GM19455 (cell line): Measurements from ENCODE around the gene NSA2.
"Not testable (repeated sequence)": the region's sequence is repeated elsewhere in the genome, so short reads cannot be mapped to it uniquely, and the experiment has no call there.

Experiments used
- ATAC-seq: cut with Tn5 transposase; IDR thresholded peaks from one replicate; pipeline ENCODE4 v1.9.1; 2021; ENCODE audit not compliant: unreplicated experiment

The NSA2 gene

DNA sequence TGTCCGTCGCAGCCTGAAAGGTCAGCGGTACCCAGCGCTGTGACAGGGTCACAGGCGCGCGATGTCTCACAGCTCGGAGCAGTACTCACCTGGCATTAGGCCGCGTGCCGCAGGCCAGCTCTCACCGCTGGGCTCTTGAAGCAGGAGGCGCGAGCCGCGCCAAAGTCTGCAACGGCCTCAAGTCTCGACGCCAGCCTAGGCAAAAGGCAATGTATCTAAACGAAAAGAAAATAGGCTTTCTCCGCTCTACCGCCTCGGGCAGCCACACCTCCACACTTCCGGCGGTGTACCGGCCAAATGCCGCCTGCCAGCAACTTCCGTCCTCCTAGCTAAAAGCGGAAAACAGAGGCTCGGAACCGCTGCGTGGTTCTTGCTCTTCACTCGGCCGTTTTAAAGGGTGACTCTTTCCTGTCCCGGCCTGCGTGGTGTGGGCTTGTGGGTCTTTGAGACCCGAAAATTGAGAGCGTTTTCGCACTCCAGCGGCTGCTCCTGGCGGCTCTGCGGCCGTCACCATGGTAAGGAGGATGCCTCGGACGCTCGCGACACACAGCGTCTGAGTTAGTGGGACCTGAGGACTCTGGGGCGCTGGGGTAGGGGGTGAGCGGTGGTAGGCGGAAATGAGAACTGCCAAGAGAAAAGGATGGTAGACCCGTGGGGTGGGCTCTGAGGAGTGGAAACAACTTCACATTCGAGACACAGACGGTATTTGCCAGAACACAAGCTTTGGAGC, at the start of gene NSA2, which contains the start of gene GFM2:
NSA2 (plus strand) TSS at position 401 of the 730 bp plus-strand sequence; CDS start at position 513, 112 bp downstream.
GFM2 (minus strand) TSS at position 269 of the 730 bp plus-strand sequence. CDS start 3,375 bp downstream, outside the sequence.
- ATAC-seq, result peak; percentile 87

DNA sequence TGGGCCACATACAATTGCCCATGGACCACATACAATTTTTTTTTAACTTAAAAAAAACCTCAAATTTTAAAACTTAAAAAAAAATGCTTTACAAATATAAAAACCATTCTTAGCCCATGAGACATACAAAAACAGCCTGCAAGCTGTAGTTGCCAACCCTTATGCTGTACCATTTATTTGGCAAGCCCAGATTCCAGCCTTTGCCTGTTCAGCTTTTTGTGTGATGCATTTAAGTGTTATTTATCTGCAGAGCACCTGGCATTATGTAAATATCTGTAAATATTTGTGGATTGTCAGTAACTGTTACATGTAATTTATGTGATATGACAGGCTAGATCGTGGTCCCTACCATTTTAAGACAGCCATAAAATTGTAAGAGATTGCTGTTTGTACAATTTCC, 49.5 kb upstream of the NSA2 start:
- ATAC-seq, result no peak

DNA sequence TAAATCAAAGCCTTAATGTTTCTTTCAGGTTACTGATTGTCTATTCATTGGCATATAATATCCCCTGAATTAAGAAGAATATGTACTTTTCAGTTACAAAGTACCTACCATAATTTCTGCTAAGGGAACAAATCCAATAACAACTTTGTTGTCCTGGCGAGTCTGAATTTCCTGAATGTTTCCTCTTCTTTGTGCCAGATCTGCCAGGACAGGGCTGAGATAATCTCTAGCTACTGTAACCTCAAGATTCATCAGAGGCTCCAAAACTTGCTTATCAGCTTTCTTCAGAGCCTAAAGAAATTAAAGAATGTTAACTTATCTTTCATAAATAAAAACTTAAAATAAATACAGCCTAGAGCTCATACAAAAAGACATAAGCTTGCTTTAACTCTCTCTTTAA, 44.8 kb upstream of the NSA2 start:
- ATAC-seq, result no peak

DNA sequence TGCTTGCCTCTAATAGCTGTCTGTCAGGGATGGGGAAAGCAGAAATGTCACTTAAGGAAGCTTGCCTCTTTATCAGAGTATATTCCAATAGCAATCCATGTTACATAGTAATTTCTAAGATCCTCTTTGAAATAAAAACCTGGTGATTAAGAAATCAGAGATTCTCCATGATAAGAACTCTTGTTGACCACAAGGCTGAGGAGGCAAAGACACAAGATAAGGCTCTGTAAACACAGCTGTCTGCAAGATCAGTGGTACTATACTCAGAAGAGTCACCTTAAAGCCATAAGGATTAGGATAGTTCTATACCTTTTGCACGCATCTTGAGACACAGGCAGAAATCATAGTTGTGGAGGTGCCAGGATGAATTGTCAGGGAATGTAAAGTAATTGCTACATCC, 41.7 kb upstream of the NSA2 start:
- no peak for ATAC-seq

DNA sequence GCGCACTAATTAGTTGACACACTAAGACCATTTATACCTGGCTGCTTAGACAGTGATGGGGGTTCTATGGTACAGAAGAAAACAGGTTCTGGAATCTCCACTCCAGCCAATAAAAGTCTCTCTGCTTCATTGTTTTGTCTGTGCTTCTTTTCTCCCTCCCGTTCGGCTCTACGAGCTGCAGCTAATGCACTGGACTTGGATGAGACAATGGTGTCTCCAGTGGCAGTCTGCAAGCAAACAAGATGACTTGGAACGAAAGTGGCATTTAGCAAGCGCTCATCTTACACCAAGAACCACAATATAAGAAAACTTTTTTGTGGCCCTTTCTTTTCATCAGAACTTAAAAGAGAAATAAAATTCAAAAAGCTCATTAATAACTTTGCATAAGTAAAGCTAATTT, 30.3 kb upstream of the NSA2 start:
- no peak for ATAC-seq

DNA sequence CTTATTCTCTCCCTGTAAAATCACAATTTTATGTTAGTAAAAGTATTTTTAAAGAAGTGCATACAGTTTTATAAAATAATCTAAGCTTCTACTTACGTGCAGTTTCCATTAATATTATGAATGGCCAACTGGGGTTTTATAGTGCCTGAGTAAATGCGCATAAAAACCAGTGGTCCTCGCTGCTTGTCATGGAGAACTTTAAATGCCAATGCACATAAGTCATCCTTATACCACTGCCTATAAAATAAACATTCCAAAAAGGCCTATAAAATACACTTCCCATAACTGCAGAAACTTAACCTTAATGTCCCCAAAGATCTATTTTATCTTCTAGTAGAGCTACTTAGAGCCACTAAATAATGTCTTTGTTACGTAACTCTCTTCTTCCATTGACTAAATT, 28.6 kb upstream of the NSA2 start:
- no peak for ATAC-seq

DNA sequence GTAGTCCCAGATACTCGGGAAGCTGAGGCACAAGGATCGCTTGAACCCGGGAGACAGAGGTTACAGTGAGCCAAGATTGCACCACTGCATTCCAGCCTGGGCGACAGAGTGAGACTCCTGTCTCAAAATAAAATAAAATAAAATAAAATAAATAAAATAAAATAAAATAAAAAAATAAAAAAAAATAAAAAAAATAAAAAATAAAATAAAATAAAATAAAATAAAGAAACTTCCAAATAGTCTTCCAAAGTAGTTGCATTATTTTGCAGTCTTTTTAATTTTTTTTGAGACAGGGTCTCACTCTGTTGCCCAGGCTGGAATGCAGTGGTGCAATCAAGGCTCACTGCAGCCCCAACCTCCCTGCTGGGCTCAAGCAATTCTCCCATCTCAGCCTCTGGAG, 18.3 kb upstream of the NSA2 start:
- ATAC-seq, result not testable (repeated sequence)

DNA sequence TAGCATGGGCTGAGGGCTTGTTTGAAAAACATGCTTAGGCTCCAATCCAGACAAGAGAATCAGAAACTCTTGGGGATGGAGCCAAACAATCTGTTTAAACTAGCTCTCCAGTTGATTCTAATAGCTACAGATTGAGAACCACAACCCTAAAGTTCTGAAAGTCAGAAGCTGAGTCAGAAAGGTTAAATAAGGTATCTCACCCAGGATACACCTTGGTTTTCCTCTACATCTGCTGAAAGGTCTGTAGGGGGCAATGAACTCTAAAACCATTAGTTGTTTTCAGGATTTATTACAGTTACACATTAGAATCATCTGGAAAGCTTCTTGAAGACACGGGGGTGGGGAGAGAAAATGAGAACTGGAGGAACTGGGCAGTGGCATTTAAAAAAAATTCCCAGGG, 5.8 kb upstream of the NSA2 start:
- ATAC-seq, result no peak

DNA sequence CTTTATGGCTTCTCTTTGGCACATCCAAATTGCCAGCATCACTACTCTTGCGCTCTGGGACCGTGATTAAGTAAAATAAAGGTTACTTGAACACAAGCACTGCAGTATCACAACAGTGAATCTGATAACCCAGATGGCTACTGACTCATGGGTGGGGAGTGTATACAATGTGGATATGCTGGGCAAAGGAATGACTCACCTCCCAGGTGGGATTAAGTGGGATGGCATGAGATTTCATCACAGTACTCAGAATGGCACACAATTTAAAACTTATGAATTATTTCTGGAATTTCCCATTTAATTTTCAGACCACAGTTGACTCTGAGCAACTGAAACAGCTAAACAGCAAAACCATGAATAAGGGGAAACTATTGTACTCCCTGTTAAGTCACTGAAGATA, 4.5 kb upstream of the NSA2 start:
- ATAC-seq, result no peak

DNA sequence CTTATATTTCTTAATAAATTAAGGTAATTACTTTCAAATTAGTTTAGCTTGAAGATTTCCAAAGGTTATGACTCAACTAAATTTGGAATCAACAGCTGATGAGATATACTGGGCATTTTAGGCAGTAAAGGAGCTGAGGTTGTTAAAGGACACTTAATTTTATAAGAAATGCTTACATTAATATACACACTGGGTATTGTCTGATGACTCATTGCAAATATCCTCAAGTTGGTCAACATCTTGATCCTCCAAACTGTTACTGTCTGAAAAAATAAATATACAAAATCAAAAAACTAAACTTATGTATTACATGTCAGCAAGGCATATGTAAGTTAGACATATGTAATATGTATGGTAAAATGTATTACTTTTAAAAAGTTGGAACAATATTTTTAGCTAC, 3.5 kb upstream of the NSA2 start:
- no peak for ATAC-seq

DNA sequence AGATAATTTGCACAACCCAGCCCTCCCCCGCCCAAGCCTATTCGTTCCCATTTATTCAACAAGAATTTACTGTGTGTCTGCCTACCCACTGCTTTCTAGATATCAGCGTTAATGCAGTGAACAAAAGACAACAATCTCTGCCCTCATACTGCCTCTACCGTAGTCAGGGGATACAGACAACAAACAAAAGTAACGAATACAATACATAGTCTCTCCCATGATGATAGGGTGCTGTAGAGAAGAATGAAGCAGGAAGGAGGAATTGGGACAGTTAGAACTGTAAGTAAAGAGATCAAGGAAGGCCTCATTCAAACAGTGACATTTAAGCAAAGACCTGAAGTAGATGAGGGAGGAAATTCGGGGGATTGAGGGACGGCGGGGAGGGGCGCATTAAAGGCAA, 1.8 kb upstream of the NSA2 start:
- no peak for ATAC-seq

DNA sequence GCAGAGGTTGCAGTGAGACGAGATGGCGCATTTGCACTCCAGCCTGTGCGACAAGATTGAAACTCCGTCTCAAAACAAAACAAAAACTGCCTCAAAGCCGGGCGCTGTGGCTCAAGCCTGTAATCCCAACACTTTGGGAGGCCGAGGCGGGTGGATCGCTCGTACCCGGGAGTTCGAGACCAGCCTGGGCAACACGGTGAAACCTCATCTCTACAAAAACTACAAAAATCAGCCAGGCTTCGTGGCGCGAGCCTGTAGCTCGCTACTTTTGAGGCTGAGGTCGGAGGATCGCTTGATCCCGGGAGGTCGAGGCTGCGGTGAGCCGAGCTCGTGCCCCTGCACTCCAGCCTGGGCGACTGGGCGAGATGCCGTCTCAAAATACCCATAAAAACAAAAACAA, 1.1 kb upstream of the NSA2 start:
- no peak for ATAC-seq

DNA sequence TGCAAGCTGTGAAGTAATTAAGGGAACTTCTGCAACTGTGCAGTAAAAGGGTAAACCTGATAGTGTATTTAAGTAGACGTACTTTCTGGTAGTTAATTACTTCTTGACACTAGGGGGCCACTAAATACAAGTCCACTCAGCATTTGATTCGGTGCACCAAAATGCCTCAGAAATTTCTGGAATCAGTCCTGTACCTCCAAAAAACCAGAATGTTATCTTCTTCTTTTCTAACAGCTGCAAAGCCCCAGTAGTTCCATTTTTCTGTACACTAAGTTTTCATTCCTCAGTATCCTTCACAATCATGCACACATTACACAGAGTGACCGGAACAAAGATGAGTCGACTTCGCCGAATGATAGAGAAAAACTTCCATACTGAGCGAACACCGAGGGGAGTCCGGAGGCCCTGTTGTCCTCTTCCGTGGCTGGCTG, 616 bp upstream of the NSA2 start:
- peak; percentile 39 for ATAC-seq

DNA sequence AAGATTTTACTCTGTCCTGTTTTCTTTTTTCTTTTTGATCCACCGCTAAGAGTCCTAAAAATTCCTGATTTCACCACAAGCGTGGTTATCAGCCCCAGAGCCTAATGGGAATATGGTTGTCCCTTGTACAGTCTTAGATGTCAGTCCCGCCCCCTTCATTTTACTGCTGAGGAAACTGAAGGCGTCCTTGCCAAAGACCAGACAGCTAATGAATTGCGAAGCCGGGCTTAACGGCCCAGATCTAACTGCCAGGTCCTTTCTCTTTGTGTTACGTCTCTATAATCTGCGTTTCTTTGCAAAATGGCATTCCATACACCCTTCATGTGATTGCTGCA, 497 bp downstream of the NSA2 start:
- ATAC-seq, result peak; percentile 20

DNA sequence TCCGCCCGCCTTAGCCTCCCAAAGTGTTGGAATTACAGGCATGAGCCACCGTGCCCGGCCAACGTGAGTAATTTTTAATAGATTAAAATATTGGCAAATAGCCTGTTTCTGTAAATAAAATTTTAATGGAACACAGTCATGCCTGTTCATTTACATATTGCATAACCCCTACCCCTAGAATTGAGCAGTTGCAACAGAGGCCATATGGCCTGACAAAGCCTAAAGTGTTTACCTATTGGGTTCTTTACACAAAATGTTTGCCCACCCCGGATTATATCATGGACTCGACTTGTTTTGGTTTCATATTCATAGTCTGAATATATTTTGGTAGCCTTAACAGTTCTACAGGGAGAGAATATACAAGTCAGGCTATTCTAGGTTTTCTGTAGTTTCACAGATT, 5.3 kb downstream of the NSA2 start:
- no peak for ATAC-seq

DNA sequence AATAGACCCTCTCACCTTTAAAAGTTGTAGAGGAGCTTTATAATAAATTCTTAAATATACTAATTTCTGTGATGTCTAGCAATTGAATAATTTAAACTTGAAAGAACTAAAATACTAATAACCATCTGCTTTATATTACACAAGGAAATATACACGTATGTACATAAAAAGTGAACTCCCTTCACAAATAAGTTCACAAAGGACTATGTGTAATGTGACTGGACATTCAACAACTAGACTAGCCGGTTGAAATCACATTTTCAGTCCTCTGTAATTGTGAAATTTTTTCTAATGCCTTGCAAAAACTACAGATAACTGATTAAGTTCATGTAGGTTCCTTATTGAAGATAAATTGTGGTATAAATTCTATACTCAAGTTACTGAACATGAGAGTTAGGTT, 11.6 kb downstream of the NSA2 start:
- ATAC-seq, result no peak

DNA sequence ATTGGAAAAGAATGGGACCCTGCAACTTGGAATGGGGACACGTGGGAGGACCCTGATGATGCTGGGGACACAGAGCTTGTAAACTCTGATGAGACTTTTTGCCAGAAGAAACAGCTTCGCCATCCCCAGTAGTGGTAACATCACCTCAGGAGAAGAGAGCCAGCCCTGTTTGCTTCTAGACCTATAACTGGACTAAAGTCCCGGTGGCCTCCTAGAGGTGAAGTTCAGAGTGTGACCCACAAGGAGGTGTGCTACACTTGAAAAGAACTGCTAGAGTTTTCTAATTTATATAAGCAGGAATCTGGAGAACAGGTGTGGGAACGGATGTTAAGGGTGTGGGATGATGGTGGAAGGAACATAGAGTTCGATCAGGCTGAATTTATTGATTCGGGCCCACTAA, 19.8 kb downstream of the NSA2 start:
- ATAC-seq, result no peak

DNA sequence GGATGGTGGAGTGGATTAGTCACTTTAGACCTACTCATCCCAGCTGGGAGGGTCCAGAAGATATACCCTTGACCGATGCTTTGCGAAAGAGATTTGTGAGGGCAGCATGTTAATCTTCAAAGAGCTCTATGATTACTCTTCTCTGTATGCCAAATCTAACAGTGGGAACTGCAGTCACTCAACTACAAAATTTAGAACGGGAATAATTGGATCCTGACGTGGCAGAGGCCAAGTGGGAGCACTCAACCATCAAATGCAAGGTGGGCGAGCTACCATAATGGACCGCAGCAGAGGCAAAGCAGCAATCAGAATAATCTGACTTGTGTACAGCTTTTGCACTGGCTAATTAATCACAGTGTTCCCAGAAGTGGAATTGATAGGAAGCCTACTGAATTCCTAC, 20.4 kb downstream of the NSA2 start:
- ATAC-seq, result no peak

DNA sequence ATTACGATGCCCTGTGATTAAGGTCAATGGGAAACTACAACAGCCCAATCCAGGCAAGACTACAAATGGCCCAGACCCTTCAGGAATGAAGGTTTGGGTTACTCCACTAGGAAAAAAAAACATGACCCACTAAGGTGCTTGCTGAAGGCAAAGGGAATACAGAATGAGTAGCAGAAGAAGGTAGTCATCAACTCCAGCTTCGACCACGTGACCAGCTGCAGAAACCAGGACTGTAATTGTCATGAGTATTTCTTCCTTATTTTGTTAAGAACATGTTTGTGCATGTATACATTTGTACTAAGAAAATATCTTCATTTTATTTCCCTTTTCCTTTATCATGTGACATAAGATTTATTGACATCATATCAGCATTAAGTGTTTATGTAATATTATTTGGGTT, 24.6 kb downstream of the NSA2 start:
- ATAC-seq, result not testable (repeated sequence)

DNA sequence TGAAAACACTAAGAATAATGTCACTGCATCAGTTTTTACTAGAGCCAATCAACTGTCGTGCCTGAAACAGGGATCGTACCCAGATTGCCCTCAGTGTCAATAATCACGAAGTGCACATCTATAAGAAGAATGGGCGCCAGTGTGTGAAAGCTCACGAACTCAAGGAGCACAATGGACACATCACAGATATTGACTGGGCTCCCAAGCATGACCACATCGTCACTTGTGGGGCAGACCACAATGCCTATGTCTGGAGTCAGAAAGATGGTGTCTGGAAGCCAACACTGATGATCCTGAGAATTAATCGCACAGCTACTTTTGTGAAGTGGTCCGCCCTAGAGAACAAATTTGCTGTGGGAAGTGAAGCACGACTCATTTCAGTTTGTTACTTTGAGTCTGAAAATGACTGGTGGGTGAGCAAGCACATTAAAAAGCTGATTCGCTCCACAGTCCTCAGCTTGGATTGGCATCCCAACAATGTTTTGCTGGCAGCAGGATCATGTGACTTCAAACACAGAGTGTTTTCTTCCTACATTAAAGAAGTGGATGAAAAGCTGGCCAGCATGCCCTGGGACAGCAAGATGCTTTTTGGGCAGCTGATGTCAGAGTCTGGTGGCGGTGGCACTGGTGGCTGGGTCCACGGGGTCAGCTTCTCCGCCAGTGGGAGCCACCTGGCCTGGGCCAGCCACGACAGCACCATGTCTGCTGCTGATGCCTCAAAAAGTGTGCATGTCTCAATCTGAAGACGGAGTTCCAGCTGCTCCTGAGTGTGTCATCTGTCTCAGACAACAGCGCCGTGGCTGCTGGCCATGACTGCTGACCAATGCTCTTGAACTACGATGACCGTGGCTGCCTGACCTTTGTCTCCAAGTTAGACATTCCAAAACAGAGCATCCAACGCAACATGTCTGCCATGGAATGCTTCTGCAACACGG, 32.2 kb downstream of the NSA2 start:
- ATAC-seq, result no peak

DNA sequence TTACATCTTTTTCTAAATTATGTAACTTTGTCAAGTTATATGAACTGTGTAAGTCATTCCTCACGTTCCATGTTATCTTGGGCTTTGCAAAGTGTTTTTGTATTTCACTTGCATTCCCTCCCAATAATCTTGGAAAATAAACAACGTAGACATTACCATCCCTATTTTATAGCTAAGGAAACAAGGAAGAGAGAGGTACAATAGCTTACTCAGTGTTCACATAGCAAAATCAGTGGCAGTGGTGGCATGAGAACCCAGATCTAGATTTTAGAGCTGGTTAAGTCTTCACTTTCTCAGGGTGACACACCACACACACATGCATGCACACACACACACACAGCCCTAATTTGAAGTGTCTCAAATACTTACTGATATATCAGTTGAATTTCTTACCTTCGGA, 34.1 kb downstream of the NSA2 start:
- no peak for ATAC-seq

DNA sequence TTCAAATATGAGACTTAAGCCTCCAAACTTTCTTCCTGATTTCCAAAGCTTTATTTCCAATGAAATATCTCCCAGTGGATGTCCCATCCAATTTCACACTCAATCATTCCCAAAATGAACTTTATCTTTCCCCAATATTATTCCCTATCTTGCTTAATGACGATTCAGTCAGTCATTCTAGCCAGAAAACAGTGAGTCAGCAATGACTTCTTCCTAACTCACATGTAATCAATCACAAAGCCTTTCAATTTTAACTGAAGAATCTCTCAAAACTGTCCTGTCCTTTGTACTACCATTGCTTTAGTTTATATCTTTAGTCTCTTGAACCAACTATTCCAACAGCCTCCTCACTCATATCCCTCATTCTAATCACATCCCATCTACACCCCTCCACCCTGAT, 34.9 kb downstream of the NSA2 start:
- no peak for ATAC-seq
